GM21367 (cell line): ENCODE results near the gene VPS37B.

Source experiments
- ATAC-seq: cut with Tn5 transposase; IDR thresholded peaks from one replicate; pipeline ENCODE4 v1.9.1; 2021; ENCODE audit not compliant: unreplicated experiment

The VPS37B gene

GRCh38 chr12:122842505-122843405, 53.2 kb downstream of the VPS37B start:
- ATAC-seq, result no peak

DNA sequence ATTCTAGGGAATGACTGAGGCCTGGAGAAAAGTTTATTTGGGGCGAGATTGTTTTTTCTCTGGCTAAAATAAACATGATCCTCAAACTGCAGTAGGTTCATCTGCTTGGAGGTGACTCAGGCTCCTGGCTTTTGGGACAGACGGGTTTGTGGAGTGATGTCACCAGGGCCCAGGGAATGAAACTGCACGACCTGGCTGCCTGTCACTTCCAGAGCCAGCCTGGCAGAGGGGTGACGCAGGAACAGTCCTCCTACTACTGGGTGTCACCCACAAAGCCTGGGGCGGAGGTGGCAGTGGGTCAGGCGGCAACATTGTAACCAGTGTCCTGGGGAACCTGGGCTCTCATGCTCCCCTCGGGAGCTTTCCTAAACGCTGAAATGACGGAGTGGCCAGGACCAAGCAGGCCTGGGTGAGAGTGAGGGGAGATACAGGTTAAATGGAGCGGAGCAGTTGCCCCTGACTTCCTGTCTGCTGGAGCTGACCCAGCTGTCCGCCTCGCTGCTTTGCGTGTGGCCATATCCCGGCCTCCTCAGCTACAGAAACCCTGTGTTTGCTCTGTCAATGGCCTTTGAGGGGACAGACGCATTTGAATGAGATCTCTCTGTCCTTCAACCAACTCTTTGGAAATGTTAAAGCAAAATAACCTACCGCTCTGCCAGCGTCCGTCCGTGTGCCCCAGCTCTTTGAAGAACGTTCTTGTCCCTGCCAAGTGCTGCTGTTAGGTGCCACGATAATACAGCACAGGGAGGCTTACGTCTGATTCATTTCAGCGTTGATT, 54.2 kb downstream of the VPS37B start:
- ATAC-seq, result no peak

GRCh38 chr12:122840580-122841513, 55.1 kb downstream of the VPS37B start:
- ATAC-seq, result no peak

DNA sequence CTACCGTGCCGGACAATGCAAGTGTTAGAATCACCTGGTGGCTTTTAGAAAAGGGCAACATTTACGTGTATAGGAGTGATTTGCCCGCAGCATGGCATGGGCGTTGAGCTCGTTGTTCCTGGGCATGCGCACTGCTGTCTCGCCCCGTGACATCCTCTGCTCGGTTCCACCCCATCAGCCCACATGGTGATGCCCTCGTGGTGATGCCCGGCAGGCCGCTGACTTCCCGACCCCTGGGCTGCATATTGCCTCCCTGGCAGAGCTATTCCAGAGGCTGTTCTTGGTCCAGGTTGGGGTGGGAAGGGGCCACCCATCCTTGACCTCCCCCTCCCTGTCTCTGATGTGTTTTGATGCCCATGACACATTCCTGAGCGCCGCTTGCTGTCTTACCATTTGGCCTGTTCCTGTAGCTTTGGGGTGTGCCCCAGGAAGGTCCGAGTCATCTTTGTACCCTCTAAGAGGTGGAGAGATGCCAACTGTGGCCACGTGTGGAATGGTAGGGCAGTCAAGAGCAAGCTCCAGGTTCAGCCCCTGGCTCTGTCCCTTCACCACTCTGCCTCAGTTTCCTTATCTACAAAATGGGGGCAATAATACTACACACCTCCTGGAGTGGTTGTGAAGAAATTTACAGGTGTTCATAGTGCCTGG, 55.9 kb downstream of the VPS37B start:
- ATAC-seq, result no peak

- ATAC-seq, result no peak
Observed at GRCh38 chr12:122838841-122839240, 57.1 kb downstream of the VPS37B start.

GRCh38 chr12:122837306-122838265, 58.3 kb downstream of the VPS37B start:
- ATAC-seq, result no peak

- ATAC-seq, result no peak
Observed at GRCh38 chr12:122836027-122836921, 59.6 kb downstream of the VPS37B start.

GRCh38 chr12:122835750-122836026, 60.2 kb downstream of the VPS37B start:
- no peak for ATAC-seq

DNA sequence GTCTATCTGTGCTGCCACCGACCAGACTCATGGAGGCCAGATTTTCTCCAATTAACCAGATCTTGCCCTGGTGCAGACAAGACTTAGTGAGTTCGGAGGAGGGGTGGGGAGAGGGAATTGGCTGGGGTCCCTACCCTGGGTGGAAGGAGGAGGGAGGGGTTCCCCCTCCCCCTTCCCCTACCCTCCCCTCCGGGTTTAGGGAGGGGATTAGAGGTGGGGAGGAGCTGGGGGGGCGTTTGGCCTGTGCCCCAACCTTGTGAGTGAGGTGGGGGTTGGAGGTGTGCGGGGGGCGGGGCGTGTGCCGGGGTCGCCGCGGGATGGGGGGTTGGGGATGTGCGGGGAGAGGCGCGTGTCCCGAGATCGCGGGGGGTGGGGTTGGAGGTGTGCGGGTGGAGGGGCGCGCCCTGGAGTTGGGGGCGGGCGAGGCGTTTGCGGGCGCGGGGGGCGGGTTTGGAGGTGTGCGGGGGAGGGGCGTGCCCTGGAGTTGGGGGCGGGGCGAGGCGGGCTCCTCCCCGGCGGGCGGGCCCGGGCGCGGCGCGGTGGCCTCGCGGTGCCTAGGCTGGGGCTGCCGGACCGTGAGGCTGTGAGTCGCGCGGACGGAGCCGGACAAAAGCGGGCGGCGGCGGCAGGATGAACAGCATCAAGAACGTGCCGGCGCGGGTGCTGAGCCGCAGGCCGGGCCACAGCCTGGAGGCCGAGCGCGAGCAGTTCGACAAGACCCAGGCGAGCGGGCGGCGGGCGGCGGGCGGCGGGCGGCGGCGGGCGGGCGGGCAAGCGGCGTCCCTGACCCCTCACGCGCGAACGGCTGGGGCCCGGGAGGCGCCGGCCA, 60.8 kb downstream of the VPS37B start, which contains the start of gene HIP1R:
HIP1R (plus strand) TSS at position 537 of the 829 bp plus-strand sequence; CDS start at position 631, 94 bp downstream.
- ATAC-seq, result no peak

GRCh38 chr12:122834104-122834920, 61.6 kb downstream of the VPS37B start:
- no peak for ATAC-seq

DNA sequence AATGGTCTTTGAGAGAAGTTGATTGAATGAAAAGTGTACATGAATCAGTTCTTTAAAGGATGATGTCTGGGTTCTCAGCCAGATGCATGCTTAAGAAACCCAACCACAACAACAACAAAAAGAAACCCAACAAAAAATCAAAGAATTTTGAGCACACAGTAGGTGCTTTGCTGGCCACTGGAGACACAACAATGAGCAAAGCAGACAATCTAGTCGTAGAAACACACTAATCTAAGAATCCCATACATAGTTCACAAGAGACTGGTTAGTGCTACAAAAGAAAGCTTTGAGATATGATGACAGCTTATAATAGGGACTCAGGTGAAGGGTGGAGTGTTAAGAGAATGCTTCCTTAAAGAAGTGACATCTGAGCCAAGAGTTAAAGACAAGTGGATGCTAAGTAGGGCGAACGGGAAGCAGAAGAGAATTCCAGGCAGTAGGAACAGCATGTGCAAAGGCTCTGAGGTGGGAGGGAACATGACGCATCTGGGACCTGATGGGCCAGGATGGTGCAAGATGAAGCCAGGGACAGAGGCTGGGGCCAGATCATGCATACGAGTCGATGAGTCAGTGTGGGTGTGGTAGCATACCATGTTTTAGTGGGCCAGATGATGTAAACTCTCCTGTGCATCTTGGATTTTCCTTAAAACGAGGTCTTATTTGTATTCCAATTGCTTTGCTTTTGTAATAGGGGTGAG, 65.3 kb downstream of the VPS37B start:
- no peak for ATAC-seq

- ATAC-seq, result no peak
Observed at GRCh38 chr12:122827258-122827657, 68.7 kb downstream of the VPS37B start.

DNA sequence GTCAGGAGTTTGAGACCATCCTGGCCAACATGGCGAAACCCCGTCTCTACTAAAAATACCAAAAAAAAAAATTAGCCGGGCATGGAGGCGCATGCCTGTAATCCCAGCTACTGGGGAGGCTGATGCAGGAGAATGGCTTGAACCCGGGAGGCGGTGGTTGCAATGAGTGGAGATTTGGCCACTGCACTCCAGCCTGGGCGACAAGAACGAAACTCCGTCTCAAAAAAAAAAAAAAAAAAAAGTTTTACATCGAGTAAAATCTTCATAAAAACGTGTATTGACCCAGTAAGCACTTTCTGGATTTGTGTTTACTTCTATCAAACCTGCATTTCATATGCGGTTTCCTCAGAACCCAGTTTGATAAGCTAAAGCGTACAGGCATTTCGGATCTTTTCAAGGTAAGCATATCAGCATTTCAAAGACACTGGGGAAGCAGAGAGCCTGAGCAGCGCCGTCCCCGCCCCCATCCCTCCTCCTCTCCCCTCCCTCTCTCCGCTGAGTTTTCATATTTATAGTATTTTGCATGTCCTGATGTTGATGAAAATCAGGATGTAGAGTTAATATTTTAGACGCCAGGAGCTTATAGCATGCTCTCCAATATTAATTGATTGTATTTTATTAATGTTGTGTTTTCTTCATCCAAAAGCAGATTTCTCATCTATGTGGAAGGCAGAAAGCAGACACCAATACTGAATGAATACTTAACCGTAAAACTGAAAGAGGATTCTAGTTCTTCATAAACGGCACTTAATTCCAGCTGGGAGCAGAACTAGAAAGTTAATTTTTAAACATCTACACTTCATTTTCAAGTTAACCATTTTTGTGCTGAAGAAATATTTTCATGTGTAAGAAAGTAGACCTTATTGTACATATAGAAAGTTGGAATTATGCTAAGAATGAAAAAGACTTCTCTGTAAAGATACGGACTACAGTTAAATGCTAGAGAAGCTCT, 69.9 kb downstream of the VPS37B start:
- no peak for ATAC-seq

GRCh38 chr12:122823429-122823828, 72.5 kb downstream of the VPS37B start:
- no peak for ATAC-seq

DNA sequence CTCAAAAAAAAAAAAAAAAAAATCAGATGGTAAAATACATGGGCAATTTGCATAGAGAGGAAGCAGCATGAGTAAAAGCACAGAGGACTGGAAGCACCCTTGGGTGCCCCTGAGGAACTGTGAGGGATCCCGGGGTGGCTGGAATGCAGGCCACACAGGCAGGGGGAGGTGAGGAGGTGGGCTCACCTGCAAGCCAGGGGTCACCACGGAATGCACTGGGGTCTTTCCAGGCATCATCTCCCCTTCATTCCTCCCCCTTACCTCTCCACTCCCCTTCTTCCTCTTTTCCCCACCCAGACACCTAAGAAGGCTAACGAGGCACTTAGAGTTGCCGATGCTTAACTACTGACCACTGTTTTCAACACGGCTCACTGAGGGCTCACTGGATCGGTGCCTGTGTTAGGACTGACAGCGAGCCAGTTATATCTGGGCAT, 75.1 kb downstream of the VPS37B start:
- no peak for ATAC-seq
